ENCODE measurements around the gene SPTAN1.

- TF ChIP-seq, protein P1, sequence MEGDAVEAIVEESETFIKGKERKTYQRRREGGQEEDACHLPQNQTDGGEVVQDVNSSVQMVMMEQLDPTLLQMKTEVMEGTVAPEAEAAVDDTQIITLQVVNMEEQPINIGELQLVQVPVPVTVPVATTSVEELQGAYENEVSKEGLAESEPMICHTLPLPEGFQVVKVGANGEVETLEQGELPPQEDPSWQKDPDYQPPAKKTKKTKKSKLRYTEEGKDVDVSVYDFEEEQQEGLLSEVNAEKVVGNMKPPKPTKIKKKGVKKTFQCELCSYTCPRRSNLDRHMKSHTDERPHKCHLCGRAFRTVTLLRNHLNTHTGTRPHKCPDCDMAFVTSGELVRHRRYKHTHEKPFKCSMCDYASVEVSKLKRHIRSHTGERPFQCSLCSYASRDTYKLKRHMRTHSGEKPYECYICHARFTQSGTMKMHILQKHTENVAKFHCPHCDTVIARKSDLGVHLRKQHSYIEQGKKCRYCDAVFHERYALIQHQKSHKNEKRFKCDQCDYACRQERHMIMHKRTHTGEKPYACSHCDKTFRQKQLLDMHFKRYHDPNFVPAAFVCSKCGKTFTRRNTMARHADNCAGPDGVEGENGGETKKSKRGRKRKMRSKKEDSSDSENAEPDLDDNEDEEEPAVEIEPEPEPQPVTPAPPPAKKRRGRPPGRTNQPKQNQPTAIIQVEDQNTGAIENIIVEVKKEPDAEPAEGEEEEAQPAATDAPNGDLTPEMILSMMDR (IDR thresholded peaks at IDR 0.05) = no peak
- no peak for TF ChIP-seq POLR2A (IDR thresholded peaks at IDR 0.05)
These were observed 81.2 kb downstream of the SPTAN1 start for GRCh38 chr9:128633601-128634000.
